ENCODE data around the gene CYP2B6. TPM values are rescaled to one million over a fixed set of nuclear protein-coding genes. Genes with fewer than 3 reads are reported as not detected.
"Not testable (repeated sequence)": the region's sequence is repeated elsewhere in the genome, so short reads cannot be mapped to it uniquely, and the experiment has no call there.

CYP2B6 gene
- total RNA-seq, 6 experiments from 2014 or later = 7.9 to 5,721 (median 385) TPM

DNA sequence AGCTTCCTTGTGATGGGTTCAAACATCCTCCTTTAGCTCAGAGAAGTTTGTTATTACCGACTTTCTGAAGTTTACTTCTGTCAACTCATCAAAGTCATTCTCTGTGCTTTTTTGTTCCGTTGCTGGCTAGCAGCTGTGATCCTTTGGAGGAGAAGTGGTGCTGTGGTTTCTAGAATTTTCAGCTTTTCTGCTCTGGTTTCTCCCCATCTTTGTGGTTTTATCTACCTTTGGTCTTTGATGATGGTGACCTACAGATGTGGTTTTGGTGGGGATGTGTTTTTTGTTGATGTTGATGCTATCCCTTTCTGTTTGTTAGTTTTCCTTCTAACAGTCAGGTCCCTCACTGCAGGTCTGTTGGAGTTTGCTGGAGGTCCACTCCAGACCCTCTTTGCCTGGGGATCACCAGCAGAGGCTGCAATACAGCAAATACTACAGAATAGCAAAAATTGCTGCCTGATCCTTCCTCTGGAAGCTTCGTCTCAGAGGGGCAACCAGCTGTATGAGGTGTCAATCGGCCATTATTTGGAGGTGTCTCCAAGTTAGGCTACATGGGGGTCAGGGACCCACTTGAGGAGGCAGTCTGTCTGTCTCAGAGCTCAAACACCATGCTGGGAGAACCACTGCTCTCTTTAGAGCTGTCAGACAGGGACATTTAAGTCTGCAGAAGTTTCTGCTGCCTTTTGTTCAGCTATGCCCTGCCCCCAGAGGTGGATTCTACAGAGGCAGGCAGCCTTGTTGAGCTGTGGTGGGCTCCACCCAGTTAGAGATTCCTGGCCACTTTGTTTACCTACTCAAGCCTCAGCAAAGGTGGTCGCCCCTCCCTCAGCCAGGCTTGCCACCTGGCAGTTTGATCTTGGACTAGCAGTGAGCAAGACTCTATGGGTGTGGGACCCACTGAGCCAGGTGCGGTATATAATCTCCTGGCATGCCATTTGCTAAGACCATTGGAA lies 20.4 kb upstream of the CYP2B6 start:
- DNase-seq, H3K36me3 ChIP-seq, ATAC-seq, H3K27ac ChIP-seq, H3K4me3 ChIP-seq, H3K9me3 ChIP-seq, H3K4me1 ChIP-seq, H3K27me3 ChIP-seq: not testable (repeated sequence)
- whole genome bisulfite sequencing (ENCODE audit: insufficient coverage, low coverage, low lambda C conversion rate, missing lambda C conversion rate) = 71% methylated on average over 2 of the region's 6 CpGs
- intact Hi-C loops (cut with DNase I) = loop anchor here in 1 of 2 donors (10.0 kb wide), 1 partner anchor 174 kb away; no protein-coding TSS in a partner anchor

DNA sequence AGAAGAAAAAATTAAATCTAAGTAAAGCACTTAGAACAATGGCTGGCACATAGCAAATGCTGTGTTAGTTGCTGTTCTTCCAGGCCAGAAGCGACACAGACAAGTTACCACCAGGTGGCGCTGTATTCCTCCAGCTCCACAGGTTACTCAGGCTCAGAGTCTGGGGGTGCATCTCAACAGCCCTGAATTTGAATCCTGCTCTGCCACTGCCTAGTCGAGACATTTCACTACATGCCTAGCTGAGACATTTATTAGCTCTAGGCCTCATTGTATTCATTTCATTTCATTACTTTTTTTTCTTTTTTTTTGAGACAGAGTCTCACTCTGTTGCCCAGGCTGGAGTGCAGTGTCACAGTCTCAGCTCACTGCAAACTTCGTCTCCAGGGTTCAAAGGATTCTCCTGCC lies 16.4 kb upstream of the CYP2B6 start:
- DNase-seq (peak in 2 of 3 donors; percentile 56 to 79), ATAC-seq (peak; percentile 78 to 92 (median 86))
- Histone ChIP-seq H3K4me1 (peaks cover 0 to 22% (median 4%) of the 10 kb centered on the region in 4 donors), H3K9me3 (no peaks in the 10 kb centered on the region), H3K27me3 (no peaks in the 10 kb centered on the region), H3K4me3 (no peak overlapping the region), H3K27ac (no peak overlapping the region), H3K36me3 (no peaks in the 10 kb centered on the region)
- TF ChIP-seq, protein P1, sequence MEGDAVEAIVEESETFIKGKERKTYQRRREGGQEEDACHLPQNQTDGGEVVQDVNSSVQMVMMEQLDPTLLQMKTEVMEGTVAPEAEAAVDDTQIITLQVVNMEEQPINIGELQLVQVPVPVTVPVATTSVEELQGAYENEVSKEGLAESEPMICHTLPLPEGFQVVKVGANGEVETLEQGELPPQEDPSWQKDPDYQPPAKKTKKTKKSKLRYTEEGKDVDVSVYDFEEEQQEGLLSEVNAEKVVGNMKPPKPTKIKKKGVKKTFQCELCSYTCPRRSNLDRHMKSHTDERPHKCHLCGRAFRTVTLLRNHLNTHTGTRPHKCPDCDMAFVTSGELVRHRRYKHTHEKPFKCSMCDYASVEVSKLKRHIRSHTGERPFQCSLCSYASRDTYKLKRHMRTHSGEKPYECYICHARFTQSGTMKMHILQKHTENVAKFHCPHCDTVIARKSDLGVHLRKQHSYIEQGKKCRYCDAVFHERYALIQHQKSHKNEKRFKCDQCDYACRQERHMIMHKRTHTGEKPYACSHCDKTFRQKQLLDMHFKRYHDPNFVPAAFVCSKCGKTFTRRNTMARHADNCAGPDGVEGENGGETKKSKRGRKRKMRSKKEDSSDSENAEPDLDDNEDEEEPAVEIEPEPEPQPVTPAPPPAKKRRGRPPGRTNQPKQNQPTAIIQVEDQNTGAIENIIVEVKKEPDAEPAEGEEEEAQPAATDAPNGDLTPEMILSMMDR (IDR thresholded peaks at IDR 0.05) = peak; percentile 82 to 95 (median 94)
- no peak for TF ChIP-seq POLR2A (IDR thresholded peaks at IDR 0.05)
- intact Hi-C loops (cut with DNase I) = loop anchor here in 1 of 2 donors (10.0 kb wide), 1 partner anchor 170 kb away; no protein-coding TSS in a partner anchor
- WGBS (ENCODE audit: insufficient coverage, low coverage, low lambda C conversion rate, missing lambda C conversion rate) = 6% methylated on average over 4 of the region's 4 CpGs

DNA sequence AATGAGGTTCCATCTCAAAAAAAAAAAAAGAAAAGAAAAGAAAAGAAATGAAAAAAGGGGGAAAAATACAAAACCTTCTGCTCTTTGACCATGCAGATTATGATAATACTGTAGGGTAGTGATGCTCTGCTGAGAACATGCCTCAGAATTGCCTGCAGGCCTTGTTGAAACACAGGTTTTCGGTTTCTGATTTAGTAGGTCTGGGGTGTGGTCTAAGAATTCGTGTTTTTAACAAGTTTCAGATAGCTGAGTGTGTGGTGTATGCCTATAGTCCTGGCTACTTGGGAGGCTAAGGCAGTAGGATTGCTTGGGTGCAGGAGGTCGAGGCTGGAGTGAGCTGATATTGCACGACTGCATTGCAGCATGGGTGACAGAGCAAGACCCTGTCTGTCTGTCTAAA lies 14.9 kb upstream of the CYP2B6 start:
- ATAC-seq (no peak), DNase-seq (no peak)
- TF ChIP-seq POLR2A (IDR thresholded peaks at IDR 0.05) = no peak
- H3K27ac ChIP-seq = no peak overlapping the region
- WGBS (ENCODE audit: insufficient coverage, low coverage, low lambda C conversion rate, missing lambda C conversion rate) = 72% methylated on average over 2 of the region's 4 CpGs
- H3K36me3 ChIP-seq = no peaks in the 10 kb centered on the region
- H3K4me1 ChIP-seq = peaks cover 0 to 29% (median 11%) of the 10 kb centered on the region in 4 donors
- intact Hi-C loops (cut with DNase I) = loop anchor here in 1 of 2 donors (10.0 kb wide), 1 partner anchor 169 kb away; no protein-coding TSS in a partner anchor
- H3K27me3 ChIP-seq = no peaks in the 10 kb centered on the region
- H3K4me3 ChIP-seq = no peak overlapping the region
- no peaks in the 10 kb centered on the region for H3K9me3 ChIP-seq

DNA sequence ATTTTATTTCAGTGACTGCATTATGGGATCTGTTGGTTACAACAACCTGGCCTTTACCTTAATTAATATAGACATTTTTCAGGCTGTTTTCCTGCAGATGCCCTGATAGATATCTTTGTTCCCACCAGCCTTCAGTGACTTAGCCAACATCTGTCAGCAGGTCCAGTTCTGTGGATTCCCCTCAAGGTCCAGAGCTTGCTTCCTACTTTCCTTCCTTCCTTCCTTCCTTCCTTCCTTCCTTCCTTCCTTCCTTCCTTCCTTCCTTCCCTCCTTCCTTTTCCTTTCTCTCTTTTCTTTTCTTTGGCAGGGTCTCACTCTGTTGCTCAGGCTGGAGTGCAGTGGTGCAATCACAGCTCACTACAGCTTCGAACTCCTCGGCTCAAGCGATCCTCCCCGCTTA lies 14.4 kb upstream of the CYP2B6 start:
- peak overlapping the region in 1 of 3 donors; percentile 37 for H3K27ac ChIP-seq
- H3K4me1 ChIP-seq = peaks cover 0 to 35% (median 14%) of the 10 kb centered on the region in 4 donors
- no peak overlapping the region for H3K4me3 ChIP-seq
- 89% methylated on average over 4 of the region's 4 CpGs for WGBS (ENCODE audit: insufficient coverage, low coverage, low lambda C conversion rate, missing lambda C conversion rate)
- TF ChIP-seq, protein P1 (IDR thresholded peaks at IDR 0.05) = no peak
- no peak for TF ChIP-seq POLR2A (IDR thresholded peaks at IDR 0.05)
- DNase-seq (no peak), ATAC-seq (no peak)
- no peaks in the 10 kb centered on the region for H3K36me3 ChIP-seq
- intact Hi-C loops (cut with DNase I) = loop anchor here in 1 of 2 donors (10.0 kb wide), 1 partner anchor 168 kb away; no protein-coding TSS in a partner anchor
- H3K9me3 ChIP-seq = no peaks in the 10 kb centered on the region
- no peaks in the 10 kb centered on the region for H3K27me3 ChIP-seq

DNA sequence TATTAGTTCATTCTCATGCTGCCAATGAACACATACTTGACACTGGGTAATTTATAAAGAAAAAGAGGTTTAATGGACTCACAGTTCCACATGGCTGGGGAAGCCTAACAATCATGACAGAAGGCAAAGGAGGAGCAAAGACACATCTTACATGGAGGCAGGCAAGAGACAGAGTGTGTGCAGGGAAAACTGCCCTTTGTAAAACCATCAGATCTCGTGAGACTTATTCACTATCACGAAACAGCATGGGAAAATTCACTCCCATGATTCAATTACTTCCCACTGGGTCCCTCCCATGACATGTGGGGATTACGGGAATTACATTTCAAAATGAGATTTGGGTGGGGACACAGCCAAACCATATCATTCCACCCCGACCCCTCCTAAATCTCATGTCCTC lies 11.3 kb upstream of the CYP2B6 start:
- intact Hi-C loops (cut with DNase I) = loop anchor here in 1 of 2 donors (10.0 kb wide), 1 partner anchor 165 kb away; no protein-coding TSS in a partner anchor
- not testable (repeated sequence) for DNase-seq, H3K36me3 ChIP-seq, H3K27me3 ChIP-seq, H3K9me3 ChIP-seq
- Histone ChIP-seq H3K4me3 (peak overlapping the region in 1 of 3 donors; percentile 26), H3K4me1 (peaks cover 0 to 59% (median 20%) of the 10 kb centered on the region in 4 donors), H3K27ac (peak overlapping the region; percentile 17 to 98 (median 85))
- 22% methylated on average over 4 of the region's 4 CpGs for WGBS (ENCODE audit: insufficient coverage, low coverage, low lambda C conversion rate, missing lambda C conversion rate)
- ATAC-seq = peak in 2 of 4 donors; percentile 6 to 22

DNA sequence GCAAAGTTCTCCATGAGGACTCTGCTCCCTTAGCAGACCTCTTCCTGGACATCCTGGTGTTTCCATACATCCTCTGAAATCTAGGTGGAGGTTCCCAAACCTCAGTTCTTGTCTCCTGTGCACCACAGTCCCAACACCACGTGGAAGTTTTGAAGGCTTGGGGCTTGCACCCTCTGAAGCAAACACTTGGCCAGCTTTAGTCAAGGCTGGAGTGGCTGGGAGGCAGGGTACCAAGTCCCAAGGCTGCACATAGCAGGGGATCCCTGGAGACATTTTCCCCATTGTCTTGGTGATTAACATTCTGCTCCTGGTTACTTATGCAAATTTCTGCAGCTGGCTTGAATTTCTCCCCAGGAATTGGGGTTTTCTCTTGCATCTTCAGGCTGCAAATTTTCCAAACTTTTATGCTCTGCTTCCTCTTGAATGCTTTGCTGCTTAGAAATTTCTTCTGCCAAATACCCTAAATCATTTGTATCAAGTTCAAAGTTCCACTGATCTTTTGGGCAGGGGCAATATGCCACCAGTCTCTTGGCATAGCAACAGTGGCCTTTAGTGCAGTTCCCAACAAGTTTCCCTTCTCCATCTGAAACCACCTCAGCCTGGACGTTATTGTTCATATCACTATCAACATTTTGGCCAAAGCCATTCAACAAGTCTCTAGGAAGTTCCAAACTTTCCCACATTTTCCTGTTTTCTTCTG lies 10.2 kb upstream of the CYP2B6 start:
- Histone ChIP-seq H3K4me1 (peaks cover 0 to 68% (median 20%) of the 10 kb centered on the region in 4 donors), H3K27ac (peak overlapping the region; percentile 22 to 98 (median 85)), H3K4me3 (peak overlapping the region in 1 of 3 donors; percentile 38)
- H3K9me3 ChIP-seq; intact Hi-C loops (cut with DNase I); H3K27me3 ChIP-seq; H3K36me3 ChIP-seq: not testable (repeated sequence)
- peak; percentile 11 to 38 (median 30) for ATAC-seq
- WGBS (ENCODE audit: insufficient coverage, low coverage, low lambda C conversion rate, missing lambda C conversion rate) = 10% methylated on average over 2 of the region's 2 CpGs
- peak in 1 of 3 donors; percentile 72 for DNase-seq
